GM19468 (cell line): ENCODE results near the gene ARPC1A.
"Not testable (repeated sequence)": the region's sequence is repeated elsewhere in the genome, so short reads cannot be mapped to it uniquely, and the experiment has no call there.

Experiments
- ATAC-seq: cut with Tn5 transposase; IDR thresholded peaks from one replicate; pipeline ENCODE4 v1.9.1; 2021; ENCODE audit warnings: mild to moderate bottlenecking, moderate library complexity, moderate number of reproducible peaks; ENCODE audit not compliant: unreplicated experiment; ENCODE audit errors: extremely low read depth

The ARPC1A gene

GRCh38 chr7:99366646-99367045, 40.9 kb downstream of the ARPC1A start:
- ATAC-seq, result no peak

GRCh38 chr7:99368750-99369389, 43.2 kb downstream of the ARPC1A start:
- no peak for ATAC-seq

GRCh38 chr7:99369767-99370391, 44.2 kb downstream of the ARPC1A start:
- ATAC-seq, result no peak

GRCh38 chr7:99371376-99371920, 45.8 kb downstream of the ARPC1A start:
- no peak for ATAC-seq

GRCh38 chr7:99372275-99373090, 46.8 kb downstream of the ARPC1A start:
- ATAC-seq, result no peak

- ATAC-seq, result no peak
These were observed 47.7 kb downstream of the ARPC1A start for GRCh38 chr7:99373091-99374066.

- ATAC-seq, result peak; percentile 53
These were observed 48.7 kb downstream of the ARPC1A start, which contains the start of gene ARPC1B for GRCh38 chr7:99374111-99375064. Gene ARPC1B, plus strand, starts transcription at chr7:99374730. Its CDS starts 10,985 bp downstream, at chr7:99385715.

GRCh38 chr7:99375070-99375807, 49.5 kb downstream of the ARPC1A start:
- ATAC-seq, result no peak

- ATAC-seq, result no peak
These were observed 53.4 kb downstream of the ARPC1A start for GRCh38 chr7:99379043-99379577.

GRCh38 chr7:99379693-99380031, 54.0 kb downstream of the ARPC1A start:
- not testable (repeated sequence) for ATAC-seq

GRCh38 chr7:99380032-99380822, 54.5 kb downstream of the ARPC1A start:
- ATAC-seq, result no peak

GRCh38 chr7:99380823-99381663, 55.3 kb downstream of the ARPC1A start:
- ATAC-seq, result peak; percentile 67

- no peak for ATAC-seq
These were observed 56.0 kb downstream of the ARPC1A start for GRCh38 chr7:99381664-99382075.

GRCh38 chr7:99383203-99383602, 57.5 kb downstream of the ARPC1A start:
- ATAC-seq, result no peak

GRCh38 chr7:99383791-99384370, 58.2 kb downstream of the ARPC1A start:
- ATAC-seq, result no peak

GRCh38 chr7:99384523-99384922, 58.8 kb downstream of the ARPC1A start:
- no peak for ATAC-seq
